Left renal pelvis (tissue), 4 donors: Measurements from ENCODE around the gene RFTN1. TPM values are rescaled to one million over a fixed set of nuclear protein-coding genes. Genes with fewer than 3 reads are reported as not detected.

Source experiments
- DNase-seq, 4 donors: peaks; one replicate each; pipeline ENCODE4 v3.0.0-alpha.2; 2013; ENCODE audit warnings: low read depth in 4 of 4, low spot score in 3 of 4
- polyA plus RNA-seq, 4 donors: library from polyadenylated mRNA; unstranded; fragments of 120-200 nt; gene quantifications; one replicate each; pipeline ENCODE4 v1.2.1, GENCODE V29; 2013; ENCODE audit not compliant: insufficient read length in 4 of 4

The RFTN1 gene, protein sequence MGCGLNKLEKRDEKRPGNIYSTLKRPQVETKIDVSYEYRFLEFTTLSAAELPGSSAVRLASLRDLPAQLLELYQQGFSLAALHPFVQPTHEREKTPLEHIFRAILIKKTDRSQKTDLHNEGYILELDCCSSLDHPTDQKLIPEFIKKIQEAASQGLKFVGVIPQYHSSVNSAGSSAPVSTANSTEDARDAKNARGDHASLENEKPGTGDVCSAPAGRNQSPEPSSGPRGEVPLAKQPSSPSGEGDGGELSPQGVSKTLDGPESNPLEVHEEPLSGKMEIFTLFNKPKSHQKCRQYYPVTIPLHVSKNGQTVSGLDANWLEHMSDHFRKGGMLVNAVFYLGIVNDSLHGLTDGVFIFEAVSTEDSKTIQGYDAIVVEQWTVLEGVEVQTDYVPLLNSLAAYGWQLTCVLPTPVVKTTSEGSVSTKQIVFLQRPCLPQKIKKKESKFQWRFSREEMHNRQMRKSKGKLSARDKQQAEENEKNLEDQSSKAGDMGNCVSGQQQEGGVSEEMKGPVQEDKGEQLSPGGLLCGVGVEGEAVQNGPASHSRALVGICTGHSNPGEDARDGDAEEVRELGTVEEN
- 10 to 100 TPM; 27.6 to 84.9 (median 33.1) TPM for polyA plus RNA-seq

DNA sequence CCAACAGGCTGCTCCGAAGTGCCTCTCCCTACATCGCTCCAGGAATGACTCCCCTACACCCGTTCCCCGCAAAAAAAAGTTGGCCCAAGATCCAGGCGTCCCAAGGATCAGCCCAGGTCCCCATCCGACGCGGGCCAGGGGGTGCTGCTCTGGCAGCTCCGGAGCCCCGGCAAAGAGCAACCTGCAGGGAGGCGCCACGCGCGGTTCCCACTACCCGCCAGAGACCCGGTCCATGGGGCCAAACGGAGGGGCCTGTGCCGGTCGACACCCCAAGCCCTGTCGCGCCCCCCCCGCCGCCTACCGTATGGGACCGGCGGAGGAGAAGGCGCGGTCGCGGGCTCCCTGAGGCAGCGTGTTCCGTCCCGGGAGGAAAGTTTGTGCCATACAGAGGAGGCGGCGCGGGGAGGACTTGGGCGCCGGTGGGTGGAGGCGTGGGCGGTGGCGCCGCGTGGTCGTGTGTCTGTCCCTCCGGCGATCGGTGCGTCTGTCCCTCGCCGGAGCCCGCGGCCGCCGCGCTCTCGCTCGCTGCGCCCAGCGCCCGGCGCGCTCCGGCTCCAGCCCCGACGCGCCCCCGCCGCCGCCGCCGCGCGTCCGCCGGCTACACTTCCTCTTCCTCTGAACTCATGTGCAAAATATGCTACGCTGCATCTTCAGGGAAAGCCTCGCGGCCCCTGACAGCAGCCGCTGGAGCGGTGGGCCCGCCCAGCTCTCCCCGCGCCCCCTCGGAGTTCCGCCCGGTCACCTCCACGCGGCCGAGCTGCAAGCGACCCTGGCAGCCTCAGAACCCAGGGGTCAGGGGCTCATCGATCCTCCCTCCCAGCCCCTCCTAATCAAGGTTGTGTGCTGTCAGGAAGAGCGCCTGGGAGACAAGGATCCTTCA lies at the start of gene RFTN1:
TSS of gene RFTN1 (minus strand) at position 559 of the 880 bp plus-strand sequence. CDS start 19,830 bp downstream, outside the sequence.
- no peak for DNase-seq

DNA sequence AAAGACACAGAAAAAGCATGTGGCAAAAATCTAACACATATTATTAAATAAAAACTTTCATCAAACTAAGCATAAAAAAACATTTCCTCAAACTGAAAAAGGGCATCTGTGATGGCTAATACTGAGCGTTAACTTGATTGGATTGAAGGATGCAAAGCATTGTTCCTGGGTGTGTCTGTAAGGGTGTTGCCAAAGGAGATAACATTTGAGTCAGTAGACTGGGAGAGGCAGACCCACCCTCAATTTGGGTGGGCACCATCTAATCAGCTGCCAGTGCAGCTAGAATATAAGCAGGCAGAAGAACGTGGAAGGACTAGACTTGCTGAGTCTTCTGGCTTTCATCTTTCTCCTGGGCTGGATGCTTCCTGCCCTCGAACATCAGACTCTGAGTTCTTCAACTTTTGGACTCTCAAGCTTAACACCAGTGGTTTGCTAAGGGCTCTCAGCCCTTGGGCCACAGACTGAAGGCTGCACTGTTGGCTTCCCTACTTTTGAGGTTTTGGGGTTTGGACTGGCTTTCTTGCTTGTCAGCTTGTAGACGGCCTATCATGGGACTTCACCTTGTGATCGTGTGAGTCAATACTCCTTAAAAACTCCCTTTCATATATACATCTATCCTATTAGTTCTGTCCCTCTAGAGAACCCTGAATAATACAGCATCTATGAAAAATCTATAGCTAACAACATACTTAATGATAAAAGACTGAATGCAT lies 46.3 kb upstream of the RFTN1 start:
- DNase-seq, result no peak

DNA sequence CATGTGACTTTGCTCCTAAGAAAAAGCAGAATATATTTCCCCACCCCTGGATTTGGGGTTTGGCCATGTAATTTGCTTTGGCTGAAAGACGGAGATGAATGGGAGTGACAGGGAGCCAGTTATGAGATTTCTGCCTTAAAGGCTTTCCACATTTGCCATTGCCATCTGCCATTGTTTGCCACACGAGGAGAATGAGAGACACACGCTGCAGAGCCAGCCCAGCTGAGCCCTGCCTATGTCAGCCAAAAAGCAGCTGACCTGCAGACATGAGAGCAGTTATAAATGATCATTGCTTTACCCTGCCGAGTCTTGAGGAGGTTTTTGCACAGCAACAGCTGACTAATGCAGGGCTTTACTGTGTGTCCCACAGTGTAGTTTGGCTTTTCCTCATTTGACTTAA lies 40.6 kb upstream of the RFTN1 start:
- no peak for DNase-seq

DNA sequence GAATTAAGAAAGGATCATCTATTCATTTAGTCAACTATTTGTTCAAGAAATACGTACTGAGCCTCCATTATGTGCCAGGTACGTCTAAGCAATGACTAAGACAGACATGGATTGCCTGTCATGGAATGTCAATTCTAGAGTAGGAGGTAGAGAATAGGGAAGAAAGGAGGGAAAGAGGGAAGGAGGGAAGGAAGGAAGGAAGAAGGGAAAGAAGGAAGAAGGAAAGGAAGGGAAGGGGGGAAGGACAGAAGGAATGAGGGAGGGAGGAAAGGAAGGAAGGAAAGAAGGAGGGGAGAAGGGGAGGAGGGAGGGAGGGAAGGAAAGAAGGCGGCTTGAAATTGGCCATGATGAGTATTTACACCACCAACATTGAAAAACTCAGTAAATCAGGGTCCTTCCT lies 39.3 kb upstream of the RFTN1 start:
- DNase-seq, result no peak

DNA sequence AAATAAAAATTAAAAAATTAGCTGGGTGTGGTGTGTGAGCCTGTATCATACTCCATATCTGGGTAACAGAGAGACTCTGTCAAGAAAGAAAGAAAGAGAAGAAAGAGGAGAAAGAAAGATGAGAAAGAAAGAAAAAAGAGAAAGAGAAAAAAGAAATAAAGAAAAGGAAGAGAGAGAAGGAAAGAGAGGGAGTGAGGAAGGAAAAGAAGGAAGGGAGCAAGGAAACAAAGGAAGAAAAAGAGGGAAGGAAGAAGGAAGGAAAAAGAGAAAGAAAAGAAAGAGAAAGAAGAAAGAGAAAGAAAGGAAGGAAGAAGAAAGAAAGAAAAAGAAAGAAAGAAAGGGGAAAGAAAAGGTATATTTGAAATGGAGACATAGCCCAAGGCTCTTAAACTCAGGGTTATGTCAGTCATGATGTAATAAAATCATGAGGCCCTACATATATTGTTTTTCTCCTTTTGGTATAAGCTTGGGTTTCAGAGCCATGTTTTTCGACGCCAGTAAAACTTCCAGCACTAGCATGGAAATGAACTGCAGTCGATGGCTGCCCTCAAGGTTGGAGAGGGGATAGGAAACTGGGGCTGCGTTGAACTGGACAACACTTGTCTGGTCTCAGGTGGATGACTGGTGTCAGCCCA lies 38.0 kb upstream of the RFTN1 start:
- no peak for DNase-seq

DNA sequence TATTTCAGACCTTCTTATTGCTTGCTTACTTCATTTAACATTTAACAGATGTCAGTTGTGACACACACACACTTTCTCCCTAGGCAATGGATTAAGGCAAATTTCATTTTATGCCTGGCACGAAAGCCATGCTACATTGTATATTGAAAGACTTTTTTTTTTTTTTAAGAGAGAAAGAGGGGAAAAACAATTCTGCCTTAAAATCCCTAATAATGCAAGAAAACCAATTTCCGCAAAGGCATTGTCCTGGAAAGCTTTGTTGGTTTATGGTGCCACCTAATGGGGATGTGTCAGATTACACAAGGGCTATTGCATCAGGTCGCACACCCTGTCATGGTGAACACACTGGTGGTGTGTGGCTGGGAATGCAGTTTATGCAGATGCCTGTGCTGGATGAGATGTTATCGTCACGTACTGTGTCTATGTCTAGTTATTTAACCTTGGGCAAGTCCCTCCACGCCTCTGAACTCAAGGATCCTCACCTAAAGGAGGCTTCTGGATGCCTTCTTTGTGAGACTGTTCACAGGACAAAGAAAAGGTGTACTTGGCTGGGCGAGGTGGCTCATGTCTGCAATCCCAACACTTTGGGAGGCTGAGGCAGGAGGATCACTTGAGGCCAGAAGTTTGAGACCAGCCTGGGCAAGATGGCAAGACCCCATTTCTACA lies 37.3 kb upstream of the RFTN1 start:
- DNase-seq, result peak; percentile 57 to 78 (median 66)

DNA sequence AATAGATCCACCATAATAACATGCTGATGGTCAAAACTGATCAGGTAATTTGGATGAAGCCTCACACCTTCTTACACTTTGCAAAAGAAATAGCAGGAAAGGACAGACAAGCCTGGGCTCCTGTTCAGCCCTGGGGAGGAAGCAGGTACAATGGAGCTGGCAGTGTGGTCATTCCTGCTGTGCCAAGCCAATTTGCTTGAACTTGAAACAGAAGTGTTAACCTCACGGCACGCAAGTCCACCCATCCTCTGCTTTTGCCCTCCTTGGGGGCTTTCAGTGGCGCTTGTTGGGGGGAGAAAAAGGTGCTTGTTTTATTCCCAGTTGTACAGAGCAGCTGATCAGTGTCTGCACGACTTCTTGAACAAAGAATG lies 36.8 kb upstream of the RFTN1 start:
- DNase-seq, result no peak

DNA sequence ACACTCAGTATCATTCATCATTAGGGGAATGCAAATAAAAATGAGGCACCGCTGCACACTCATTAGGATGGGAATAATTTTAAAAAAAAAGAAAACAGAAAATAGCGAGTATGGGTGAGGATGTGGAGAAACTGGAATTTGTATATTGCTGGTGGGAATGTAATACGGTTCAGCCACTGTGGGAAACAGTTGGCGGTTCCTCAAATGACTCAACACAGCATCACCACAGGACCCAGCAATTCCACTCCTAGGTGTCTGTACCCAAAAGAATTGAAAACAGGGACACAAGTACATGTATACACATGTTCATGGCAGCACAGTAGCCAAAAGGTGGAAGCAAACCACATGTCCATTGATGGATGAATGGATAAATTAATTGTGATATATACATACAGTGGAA lies 35.2 kb upstream of the RFTN1 start:
- no peak for DNase-seq

DNA sequence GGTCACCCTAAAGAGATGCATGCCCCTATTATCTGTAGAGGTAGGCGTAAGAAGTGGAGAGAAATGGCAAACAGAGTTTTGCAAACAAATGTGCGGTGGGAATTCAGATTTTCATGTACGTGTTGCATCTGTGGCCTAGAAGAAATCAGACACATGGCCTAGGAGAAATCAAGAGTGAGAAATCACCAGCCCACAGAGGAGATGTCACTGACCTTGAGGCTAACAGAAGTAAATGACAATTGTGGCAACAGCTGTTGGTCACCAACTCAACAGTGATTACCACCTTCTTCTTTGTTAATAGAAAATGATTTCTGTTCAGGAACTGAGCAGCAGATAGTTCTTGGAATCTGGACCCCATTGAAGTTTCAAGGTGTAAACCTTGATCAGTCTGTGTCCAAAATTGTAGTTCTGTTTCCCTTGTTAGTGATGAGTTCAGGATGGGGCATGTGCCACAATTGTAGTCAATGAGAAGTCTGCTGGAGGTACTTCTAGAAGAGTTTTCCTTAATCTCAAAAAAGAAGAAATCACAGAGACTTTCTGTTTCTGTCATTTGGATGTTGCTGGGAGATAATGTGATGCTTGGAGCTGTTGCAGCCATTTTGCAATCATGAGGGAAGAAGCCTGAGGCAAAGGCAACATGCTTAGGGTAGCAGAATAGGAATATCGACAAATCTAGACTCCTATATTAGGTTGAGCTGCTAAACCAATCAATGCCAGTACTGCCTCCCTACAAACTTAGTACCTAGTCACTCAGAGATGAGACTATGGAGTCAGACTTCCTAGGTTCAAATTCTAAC lies 34.3 kb upstream of the RFTN1 start:
- DNase-seq, result no peak

DNA sequence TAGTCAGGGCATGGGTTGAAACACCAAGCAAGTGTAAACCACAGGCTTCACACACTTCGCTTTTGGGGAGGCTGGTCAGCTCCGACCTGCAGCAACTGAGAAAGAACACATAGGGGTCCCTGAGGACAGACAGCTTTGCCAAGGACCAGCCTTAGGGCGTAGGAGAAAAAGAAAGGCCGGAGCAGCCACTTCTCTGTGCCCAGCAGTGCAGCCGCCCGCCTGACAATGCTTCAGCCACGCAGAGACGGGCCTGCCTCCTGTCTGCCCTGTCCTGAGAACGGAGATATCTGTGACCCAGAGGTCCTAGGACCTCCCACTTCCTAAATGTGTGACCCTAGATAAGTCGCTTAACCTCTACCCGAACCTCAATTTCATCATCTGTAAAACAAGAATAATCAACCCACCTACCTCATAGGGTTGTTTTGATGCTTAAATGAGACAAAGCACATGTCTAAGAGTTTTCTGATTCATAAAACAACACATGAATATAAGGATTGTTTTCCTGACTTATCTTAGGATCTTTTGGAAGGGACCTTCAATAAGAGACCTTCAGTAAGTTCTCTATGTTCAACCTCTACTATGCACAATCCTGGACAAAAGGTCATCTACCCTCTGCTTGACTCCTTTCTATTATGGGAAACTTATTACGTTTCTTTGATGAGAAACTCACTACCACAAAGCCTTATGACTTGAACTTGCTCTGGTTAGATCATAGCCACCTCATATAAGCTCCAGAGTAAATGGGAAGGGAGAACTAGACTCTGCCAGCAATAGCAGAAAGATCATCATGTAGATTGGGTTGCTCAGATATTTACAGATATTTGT lies 32.9 kb upstream of the RFTN1 start:
- no peak for DNase-seq

DNA sequence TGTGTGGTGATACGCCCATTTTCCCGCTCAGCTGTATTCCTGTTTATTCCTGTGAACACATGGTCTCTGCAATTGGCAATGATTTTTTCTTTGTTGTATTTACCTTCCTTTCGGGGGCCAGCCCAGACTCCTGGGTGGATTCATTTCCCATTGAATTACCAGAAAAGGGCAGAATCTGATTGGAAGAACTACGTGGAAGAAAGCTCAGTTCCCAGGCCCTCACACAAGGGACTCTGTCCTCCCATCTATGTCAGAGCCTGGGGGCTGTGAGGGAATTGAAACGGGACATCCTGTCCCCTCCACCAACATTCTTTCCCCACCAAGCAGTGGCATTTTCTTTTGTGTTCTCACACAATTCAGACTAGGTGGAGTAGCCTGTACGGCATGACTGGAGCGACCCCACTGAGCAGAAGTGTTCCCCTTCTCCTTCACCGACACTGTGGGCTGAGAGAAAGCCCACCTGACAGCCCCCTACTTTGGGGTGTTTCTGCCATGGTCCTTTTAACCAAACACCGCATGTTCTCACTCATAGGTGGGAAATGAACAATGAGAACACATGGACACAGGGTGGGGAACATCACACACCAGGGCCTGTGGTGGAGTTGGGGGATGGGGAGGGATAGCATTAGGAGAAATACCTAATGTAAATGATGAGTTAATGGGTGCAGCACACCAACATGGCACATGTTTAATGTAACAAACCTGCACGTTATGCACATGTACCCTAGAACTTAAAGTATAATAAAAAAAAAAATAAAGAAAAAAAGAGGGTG lies 32.1 kb upstream of the RFTN1 start:
- no peak for DNase-seq

DNA sequence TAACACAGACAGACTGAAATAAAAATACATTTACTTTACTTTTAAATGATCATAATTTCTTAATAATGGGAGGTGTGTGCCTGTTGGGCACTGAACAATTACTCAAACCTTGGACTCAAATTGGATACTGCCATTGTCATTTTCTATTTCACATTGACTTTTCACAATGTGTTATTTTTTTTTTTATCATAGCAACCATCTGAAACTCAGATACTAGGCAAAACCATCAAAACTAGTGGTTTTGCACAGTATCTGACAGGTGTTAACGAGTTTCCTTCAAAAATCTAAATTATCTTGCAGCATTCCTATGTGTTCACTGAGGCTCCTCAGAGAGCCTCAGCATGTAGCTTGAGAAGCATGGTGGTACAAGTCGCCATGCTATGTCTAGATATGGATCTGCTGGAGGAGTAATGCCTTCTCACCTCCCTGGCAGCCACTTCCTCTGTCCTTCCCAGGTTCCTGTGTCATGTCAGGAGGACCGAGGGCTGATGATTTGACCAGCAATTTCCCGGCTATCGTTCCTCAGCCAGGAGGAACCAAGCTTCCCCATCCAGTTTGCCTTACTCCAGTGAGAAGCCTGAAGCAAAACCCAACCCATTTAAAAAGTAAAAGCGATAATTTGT lies 29.9 kb upstream of the RFTN1 start:
- DNase-seq, result no peak

DNA sequence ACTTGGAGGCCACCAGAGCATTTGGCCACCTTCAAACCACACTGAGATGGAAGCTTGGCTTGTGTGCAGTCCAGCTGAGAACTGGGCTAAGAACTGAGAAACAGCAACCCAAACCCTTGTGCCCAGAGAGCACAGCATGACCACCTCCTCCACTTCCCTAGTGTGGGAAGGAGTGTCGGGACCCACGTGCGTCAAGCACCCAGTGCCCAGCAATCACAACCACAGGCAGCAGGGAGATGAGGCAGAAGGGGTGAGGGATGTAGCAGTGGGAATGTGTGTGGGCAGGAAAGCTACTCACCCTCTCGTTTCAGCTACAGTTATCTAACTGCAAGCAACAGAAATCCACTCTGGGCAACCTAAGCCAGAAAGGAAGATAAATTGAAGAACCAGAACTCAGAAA lies 25.0 kb upstream of the RFTN1 start:
- no peak for DNase-seq

DNA sequence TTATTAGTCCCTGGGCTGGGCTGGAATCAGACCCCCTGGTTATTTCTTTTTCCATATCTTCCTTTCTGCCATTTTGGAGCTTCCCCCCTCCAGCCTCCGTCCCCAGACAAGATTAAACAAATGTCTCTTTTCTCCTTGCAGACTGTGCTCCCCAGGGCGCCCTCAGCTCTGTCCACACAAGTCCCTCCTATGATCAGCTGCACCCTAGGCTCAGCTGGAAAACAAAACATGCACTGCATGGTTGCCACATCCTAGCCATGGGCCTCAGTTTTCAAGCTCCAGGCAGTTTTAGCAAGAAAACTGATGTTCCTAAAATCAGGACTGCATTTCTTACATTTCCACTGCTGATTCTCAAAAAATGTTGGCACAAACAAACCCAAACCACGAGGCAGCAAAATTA lies 23.5 kb upstream of the RFTN1 start:
- no peak for DNase-seq

DNA sequence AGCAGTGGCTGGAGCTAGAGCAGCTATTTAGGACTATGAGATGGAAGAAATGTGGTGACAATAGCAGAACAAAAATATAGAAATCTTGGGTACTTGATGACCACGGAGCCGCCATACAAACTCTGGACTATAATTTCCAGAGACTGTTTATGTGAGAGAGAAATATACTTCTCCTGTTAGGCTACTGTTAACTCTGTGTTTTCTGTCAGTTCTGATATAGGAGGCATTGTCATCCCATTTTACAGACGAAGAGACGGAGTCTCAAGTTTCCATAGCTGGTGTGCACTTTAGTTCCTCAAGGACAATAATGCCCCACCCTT lies 22.8 kb upstream of the RFTN1 start:
- no peak for DNase-seq

DNA sequence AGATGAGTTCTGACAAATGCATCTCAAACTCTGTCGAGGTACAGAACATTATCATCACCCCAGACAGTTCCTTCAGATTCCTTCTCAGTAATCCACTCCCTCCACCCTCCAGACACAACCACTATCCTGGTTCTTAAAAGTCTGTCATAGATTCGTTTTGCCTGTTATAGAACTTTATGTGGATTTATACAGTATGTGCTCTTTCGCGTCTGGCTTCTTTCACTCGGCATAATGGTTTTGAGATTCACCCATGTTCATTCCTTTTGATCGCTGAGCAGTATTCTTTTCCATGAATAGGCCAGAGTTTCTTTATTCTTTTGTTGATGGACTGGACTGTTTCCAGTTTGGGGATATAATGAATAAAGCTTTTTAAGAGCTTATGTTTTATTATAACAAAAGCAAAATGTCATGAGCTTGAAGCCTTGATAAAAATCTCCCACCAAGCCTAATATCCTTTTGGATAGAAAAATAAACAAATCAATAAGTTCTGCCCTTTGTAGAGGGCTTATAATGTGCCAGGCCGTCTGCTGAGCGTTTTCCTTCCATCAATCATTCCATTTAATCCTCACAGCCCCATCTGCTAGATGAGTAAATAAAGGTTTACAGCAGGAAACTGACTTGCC lies 21.3 kb upstream of the RFTN1 start:
- DNase-seq, result no peak
